Measurements from ENCODE around the gene VSTM4.

GRCh38 chr10:49039409-49039808 is 75.9 kb downstream of the VSTM4 start:
- TF ChIP-seq CTCF (conservative IDR thresholded peaks at IDR 0.05; ENCODE audit: low read depth in 2 of 2), result no peak
- TF ChIP-seq POLR2AphosphoS5 (IDR thresholded peaks at IDR 0.05; ENCODE audit: low read depth), result no peak
- TF ChIP-seq EZH2phosphoT487 (IDR thresholded peaks at IDR 0.05; ENCODE audit: unreplicated experiment), result no peak
- no peak for TF ChIP-seq EZH2 (IDR thresholded peaks at IDR 0.05; ENCODE audit: low read depth, unreplicated experiment)
- TF ChIP-seq REST (IDR thresholded peaks at IDR 0.05; ENCODE audit: unreplicated experiment), result no peak
- TF ChIP-seq JUNB (IDR thresholded peaks at IDR 0.05; ENCODE audit: unreplicated experiment), result no peak
- TF ChIP-seq CREB1 (CRISPR knock-in tag; IDR thresholded peaks at IDR 0.05; ENCODE audit: low read depth), result no peak
- TF ChIP-seq, protein P1, sequence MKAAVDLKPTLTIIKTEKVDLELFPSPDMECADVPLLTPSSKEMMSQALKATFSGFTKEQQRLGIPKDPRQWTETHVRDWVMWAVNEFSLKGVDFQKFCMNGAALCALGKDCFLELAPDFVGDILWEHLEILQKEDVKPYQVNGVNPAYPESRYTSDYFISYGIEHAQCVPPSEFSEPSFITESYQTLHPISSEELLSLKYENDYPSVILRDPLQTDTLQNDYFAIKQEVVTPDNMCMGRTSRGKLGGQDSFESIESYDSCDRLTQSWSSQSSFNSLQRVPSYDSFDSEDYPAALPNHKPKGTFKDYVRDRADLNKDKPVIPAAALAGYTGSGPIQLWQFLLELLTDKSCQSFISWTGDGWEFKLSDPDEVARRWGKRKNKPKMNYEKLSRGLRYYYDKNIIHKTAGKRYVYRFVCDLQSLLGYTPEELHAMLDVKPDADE (IDR thresholded peaks at IDR 0.05), result no peak

Measured in GM23338 (cell line).